ENCODE data around the gene VPS45. TPM values are rescaled to one million over a fixed set of nuclear protein-coding genes. Genes with fewer than 3 reads are reported as not detected.

The VPS45 gene
- total and polyA plus RNA-seq, 2 of the 8 experiments (the other 6 are each of a cell fraction or from before 2014, with no cell fraction given): 19.1 to 27.6 TPM

DNA sequence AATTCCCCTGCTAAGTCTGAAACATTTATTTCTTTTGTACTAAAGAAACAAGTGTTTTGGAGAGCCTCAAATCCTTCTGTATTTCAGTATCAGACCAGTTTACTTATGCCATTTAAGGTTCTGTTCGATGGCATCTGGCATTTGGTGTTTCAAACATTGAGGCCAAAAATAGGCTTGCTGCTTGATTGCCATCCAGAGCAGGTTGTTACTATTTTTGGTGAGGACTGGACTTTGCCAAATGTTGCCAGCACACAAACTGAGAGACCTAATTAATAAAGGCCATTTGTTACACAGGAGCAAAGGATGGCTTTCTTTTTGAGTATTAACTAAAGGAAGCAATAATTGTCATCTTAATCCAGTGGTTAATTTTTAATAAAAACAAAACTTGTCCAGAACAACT, 26.2 kb downstream of the VPS45 start:
- no peaks in the 10 kb centered on the region for H3K27me3 ChIP-seq (replicated peaks in 1 of 4; ENCODE audit: control insufficient read depth in 3 of 4, extremely low read depth in 1 of 4, insufficient read depth in 3 of 4, low read length in 3 of 4)
- H2AFZ ChIP-seq (ENCODE audit: low read length): no peak overlapping the region
- no peak overlapping the region for H3K18ac ChIP-seq (ENCODE audit: extremely low read depth, low read length)
- no peak overlapping the region for H2BK5ac ChIP-seq (ENCODE audit: low read depth, low read length)
- FAIRE-seq: no peak
- ChIA-PET POLR2A (ENCODE audit: partially characterized antibody) (no interaction called here), CTCF (ENCODE audit: partially characterized antibody) (interaction anchor here (0.6 kb wide), 1 partner anchor 77 kb away, joined by 3 read pairs; no protein-coding TSS in a partner anchor)
- WGBS, 2 experiments (ENCODE audit: extremely low coverage in 1 of 2, insufficient coverage in 1 of 2, insufficient read length in 1 of 2, insufficient replicate concordance in 2 of 2, low coverage in 1 of 2, low lambda C conversion rate in 2 of 2, missing lambda C conversion rate in 1 of 2): 95% methylated on average over 1 of the region's 1 CpG; no CpG with 5 or more reads in 1 of the 2 experiments
- no peak overlapping the region for H3K4me2 ChIP-seq (ENCODE audit: insufficient read depth in 1 of 2, low read depth in 2 of 2, low read length in 2 of 2)
- no peak overlapping the region for H3K4me3 ChIP-seq (ENCODE audit: extremely low read depth in 1 of 4, insufficient read depth in 2 of 4, low read depth in 3 of 4, low read length in 4 of 4)
- no peak overlapping the region for H4K91ac ChIP-seq (replicated peaks; ENCODE audit: insufficient read length, low read length)
- no peaks in the 10 kb centered on the region for H3K4me1 ChIP-seq (replicated peaks in 1 of 4; ENCODE audit: control insufficient read depth in 3 of 4, insufficient read depth in 4 of 4, low read length in 3 of 4)
- no peak overlapping the region for H4K5ac ChIP-seq (ENCODE audit: insufficient read length, low read depth, low read length)
- H3K23me2 ChIP-seq (ENCODE audit: low read depth, low read length): no peaks in the 10 kb centered on the region
- H3K79me2 ChIP-seq (ENCODE audit: control insufficient read depth in 1 of 2, insufficient read depth in 2 of 2, low read length in 2 of 2): no peaks in the 10 kb centered on the region
- DNase-seq (ENCODE audit: low read depth in 1 of 2, low spot score in 2 of 2): no peak
- H2BK20ac ChIP-seq (ENCODE audit: low read length): no peak overlapping the region
- no peak overlapping the region for H3K56ac ChIP-seq (replicated peaks; ENCODE audit: insufficient read length, low read depth, low read length)
- no peak overlapping the region for H2BK120ac ChIP-seq (replicated peaks; ENCODE audit: low read depth, low read length)
- H2BK15ac ChIP-seq (ENCODE audit: low read length): no peak overlapping the region
- no peak for TF ChIP-seq NRF1 (IDR thresholded peaks at IDR 0.05; ENCODE audit: low read depth, low read length)
- no peak for TF ChIP-seq TBP (IDR thresholded peaks at IDR 0.05; ENCODE audit: low read depth, low read length)
- no peak for TF ChIP-seq RXRA (IDR thresholded peaks at IDR 0.05; ENCODE audit: insufficient read depth, low read depth, low read length)
- TF ChIP-seq, protein P1, sequence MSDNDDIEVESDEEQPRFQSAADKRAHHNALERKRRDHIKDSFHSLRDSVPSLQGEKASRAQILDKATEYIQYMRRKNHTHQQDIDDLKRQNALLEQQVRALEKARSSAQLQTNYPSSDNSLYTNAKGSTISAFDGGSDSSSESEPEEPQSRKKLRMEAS (IDR thresholded peaks at IDR 0.05): no peak
- no peaks in the 10 kb centered on the region for H4K20me1 ChIP-seq (replicated peaks in 1 of 2; ENCODE audit: control insufficient read depth in 1 of 2, insufficient read depth in 2 of 2, low read length in 2 of 2)
- no peak overlapping the region for H4K8ac ChIP-seq (ENCODE audit: extremely low read depth, insufficient read depth, low read length)
- H2BK12ac ChIP-seq (ENCODE audit: low read depth, low read length): no peak overlapping the region
- H3K79me1 ChIP-seq (ENCODE audit: low read depth, low read length): no peaks in the 10 kb centered on the region
- H3K36me3 ChIP-seq (ENCODE audit: control insufficient read depth in 2 of 4, insufficient read depth in 4 of 4, low read length in 3 of 4): peaks cover 0 to 15% (median 0%) of the 10 kb centered on the region in 4 experiments; a peak in 3 of 8 replicates
- no peak overlapping the region for H3K23ac ChIP-seq (ENCODE audit: insufficient read length)
- H3K9ac ChIP-seq (replicated peaks in 1 of 4; ENCODE audit: extremely low read depth in 1 of 4, low read depth in 3 of 4, low read length in 3 of 4): no peak overlapping the region
- no peaks in the 10 kb centered on the region for H3K9me3 ChIP-seq (ENCODE audit: insufficient read depth in 2 of 2, low read depth in 1 of 2, low read length in 1 of 2)
- no peak overlapping the region for H3K27ac ChIP-seq (ENCODE audit: low read depth, low read length)
- H3K14ac ChIP-seq (ENCODE audit: insufficient read length): no peak overlapping the region
- H3K4ac ChIP-seq (replicated peaks; ENCODE audit: insufficient read length, low read depth, low read length): no peak overlapping the region
- no peak overlapping the region for H2AK5ac ChIP-seq (ENCODE audit: low read depth, low read length)

All from H1 (cell line).